T-helper 2 cell treated with Interferon-gamma antibody and Interleukin-4, amounts not matched to agents 5 μg/mL and 100 μg/mL, for 36 hours (primary cell): Measurements from ENCODE around the gene FBXO24.

ENCODE experiments used
- DNase-seq: peaks from one replicate; pipeline ENCODE4 v3.0.0; 2021; ENCODE audit warnings: low spot score
- H3K27ac Mint-ChIP-seq: one replicate; pipeline ENCODE4 v1.8.0; 2021; ENCODE audit warnings: mild to moderate bottlenecking, mixed read lengths
- H3K27me3 Mint-ChIP-seq: one replicate; pipeline ENCODE4 v1.8.0; 2021; ENCODE audit warnings: low read depth, mixed read lengths
- H3K36me3 Mint-ChIP-seq: one replicate; pipeline ENCODE4 v1.8.0; 2021; ENCODE audit warnings: low read depth, mixed read lengths
- H3K4me1 Mint-ChIP-seq: one replicate; pipeline ENCODE4 v1.8.0; 2021; ENCODE audit warnings: low read depth, mixed read lengths
- H3K4me3 Mint-ChIP-seq: one replicate; pipeline ENCODE4 v1.8.0; 2022; ENCODE audit warnings: mild to moderate bottlenecking, moderate library complexity, mixed read lengths
- H3K9me3 Mint-ChIP-seq: one replicate; pipeline ENCODE4 v1.8.0; 2021; ENCODE audit warnings: mixed read lengths

The FBXO24 gene

GRCh38 chr7:100603726-100604027 is 17.5 kb downstream of the FBXO24 start:
- Mint-ChIP-seq H3K4me1 (peaks cover 12% of the 10 kb centered on the region), H3K9me3 (no peaks in the 10 kb centered on the region), H3K36me3 (no peaks in the 10 kb centered on the region), H3K4me3 (peak overlapping the region; percentile 87), H3K27ac (peak overlapping the region; percentile 88), H3K27me3 (no peaks in the 10 kb centered on the region)
- no peak for DNase-seq

- Mint-ChIP-seq H3K27me3 (no peaks in the 10 kb centered on the region), H3K9me3 (no peaks in the 10 kb centered on the region), H3K36me3 (no peaks in the 10 kb centered on the region), H3K4me3 (peak overlapping the region; percentile 91), H3K4me1 (peaks cover 12% of the 10 kb centered on the region), H3K27ac (peak overlapping the region; percentile 88)
- DNase-seq, result peak; percentile 80
Measured at GRCh38 chr7:100604028-100604975, 18.2 kb downstream of the FBXO24 start.

DNA sequence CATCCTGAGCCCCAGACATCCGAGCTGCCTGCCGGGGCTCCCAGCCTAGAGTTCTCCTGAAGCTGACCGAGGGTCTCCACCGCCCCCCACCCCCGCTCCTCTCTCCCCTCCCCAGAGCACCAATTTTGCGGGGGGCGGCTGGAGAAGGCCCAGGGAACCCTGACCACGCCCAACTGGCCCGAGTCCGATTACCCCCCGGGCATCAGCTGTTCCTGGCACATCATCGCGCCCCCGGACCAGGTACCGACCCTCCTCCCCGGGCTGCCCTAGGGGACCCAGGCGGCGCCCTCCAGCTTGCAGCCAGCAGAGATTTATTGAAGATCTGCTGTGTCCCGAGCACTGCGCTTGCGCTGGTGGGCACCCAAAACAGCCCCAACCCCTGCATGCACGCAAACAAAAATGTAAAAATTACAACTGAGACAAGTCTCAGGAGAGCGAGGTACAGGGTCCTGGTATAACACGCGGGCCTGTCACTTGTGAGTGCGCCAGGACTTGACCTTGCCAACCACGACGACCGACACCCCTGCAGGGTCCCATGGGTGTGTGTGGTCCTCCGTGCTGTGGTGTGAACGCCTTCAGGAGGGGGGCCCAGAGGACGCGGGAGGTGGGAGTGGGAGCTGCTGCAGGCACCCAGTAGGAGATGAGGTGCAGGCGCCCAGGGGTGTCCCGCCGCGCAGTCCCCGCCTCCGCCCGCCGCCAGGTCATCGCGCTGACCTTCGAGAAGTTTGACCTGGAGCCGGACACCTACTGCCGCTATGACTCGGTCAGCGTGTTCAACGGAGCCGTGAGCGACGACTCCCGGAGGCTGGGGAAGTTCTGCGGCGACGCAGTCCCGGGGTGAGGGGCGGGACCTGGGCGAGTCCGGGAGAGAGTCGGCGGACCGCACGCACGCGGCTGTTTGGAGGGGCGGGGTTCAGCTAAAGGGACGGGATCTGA is 19.1 kb downstream of the FBXO24 start:
- peaks cover 12% of the 10 kb centered on the region for H3K4me1 Mint-ChIP-seq
- no peaks in the 10 kb centered on the region for H3K27me3 Mint-ChIP-seq
- DNase-seq, result peak; percentile 60
- peak overlapping the region; percentile 91 for H3K4me3 Mint-ChIP-seq
- no peaks in the 10 kb centered on the region for H3K36me3 Mint-ChIP-seq
- H3K9me3 Mint-ChIP-seq, result no peaks in the 10 kb centered on the region
- peak overlapping the region; percentile 75 for H3K27ac Mint-ChIP-seq

DNA sequence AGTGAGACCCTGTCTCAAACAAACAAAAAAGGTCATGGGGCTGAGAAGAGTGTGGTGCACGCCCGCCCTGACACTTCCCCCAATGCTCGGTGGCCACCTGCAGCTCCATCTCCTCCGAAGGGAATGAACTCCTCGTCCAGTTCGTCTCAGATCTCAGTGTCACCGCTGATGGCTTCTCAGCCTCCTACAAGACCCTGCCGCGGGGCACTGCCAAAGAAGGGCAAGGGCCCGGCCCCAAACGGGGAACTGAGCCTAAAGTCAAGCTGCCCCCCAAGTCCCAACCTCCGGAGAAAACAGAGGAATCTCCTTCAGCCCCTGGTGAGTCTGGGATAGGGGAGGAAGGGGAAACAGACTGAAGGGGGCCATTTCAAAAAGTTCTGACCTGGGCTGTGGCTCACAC is 20.2 kb downstream of the FBXO24 start:
- Mint-ChIP-seq H3K36me3 (no peaks in the 10 kb centered on the region), H3K4me3 (peak overlapping the region; percentile 91), H3K27ac (no peak overlapping the region), H3K9me3 (no peaks in the 10 kb centered on the region), H3K27me3 (no peaks in the 10 kb centered on the region), H3K4me1 (peaks cover 12% of the 10 kb centered on the region)
- DNase-seq, result no peak

DNA sequence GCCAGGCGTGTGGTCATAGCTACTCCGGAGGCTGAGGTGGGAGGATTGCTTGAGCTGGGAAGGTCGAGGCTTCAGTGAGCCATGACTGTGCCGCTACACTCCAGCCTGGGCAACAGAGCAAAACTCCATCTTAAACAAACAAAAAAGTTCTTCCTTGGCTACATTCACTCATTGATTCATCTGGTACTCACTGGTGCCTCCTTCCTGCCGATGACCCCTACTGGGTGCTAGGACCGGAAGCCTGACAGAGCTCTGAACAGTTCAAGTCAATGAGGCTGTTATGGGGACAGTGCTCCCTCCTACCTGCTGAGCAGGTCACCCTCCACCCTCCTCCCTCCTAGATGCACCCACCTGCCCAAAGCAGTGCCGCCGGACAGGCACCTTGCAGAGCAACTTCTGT is 21.0 kb downstream of the FBXO24 start:
- DNase-seq, result no peak
- H3K9me3 Mint-ChIP-seq, result no peaks in the 10 kb centered on the region
- no peaks in the 10 kb centered on the region for H3K36me3 Mint-ChIP-seq
- peaks cover 12% of the 10 kb centered on the region for H3K4me1 Mint-ChIP-seq
- no peak overlapping the region for H3K27ac Mint-ChIP-seq
- no peak overlapping the region for H3K4me3 Mint-ChIP-seq
- no peaks in the 10 kb centered on the region for H3K27me3 Mint-ChIP-seq

DNA sequence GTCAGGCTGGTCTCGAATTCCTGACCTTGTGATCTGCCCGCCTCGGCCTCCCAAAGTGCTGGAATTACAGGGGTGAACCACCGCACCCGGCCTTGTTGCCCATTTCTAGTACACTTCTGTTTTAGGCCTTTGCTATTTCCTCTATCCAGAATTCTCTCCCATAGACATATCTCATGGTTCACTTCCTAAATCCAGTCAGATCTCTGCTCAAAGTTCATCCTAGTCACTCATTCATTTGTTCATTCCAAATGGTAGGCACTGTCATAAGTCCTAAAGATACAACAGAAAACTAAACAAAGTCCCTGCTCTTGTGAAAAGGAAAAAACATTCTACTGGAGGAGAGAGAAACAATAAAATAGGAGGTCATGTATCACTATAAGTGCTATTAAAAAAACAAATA is 23.8 kb downstream of the FBXO24 start:
- H3K9me3 Mint-ChIP-seq, result no peaks in the 10 kb centered on the region
- H3K4me3 Mint-ChIP-seq, result peak overlapping the region; percentile 2
- H3K27ac Mint-ChIP-seq, result no peak overlapping the region
- H3K4me1 Mint-ChIP-seq, result peaks cover 17% of the 10 kb centered on the region
- DNase-seq, result no peak
- H3K36me3 Mint-ChIP-seq, result peaks cover 8% of the 10 kb centered on the region
- H3K27me3 Mint-ChIP-seq, result no peaks in the 10 kb centered on the region

DNA sequence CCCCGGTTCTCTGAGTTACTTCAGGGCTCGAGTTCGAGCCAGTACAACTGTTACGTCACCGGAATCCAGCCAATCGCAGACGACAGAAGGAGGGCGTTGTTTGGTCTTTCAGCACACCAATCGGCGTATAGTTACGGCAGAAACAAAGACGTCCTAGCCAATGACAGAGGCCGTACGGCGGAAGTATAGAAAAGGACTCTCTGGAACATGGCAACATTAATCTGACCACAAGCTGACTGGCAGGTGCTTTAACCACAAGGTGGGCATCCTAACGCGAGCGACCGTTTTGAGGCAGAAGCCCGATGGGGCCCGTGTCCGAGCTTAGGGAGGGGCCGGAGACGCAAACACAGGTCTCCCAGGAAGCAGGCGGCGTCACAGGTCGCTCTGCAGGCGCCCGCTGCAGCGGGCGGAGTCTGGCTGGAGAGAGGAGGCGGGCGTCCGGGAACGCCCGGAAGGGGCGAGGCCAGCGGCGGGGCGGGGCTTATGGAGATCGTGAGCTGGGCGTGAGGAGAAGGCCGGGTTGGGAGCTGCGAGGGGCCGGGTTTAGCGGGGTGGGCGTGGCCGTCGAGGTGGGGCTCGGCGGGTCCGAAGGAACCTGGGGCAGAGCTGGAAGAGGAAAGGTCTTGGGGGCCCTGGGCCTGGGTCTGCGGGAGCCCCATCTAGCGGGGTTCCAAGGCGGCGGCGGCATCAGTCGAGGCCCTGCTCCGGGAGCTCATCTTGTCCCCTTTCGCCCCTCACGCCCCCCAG is 26.0 kb downstream of the FBXO24 start, which contains the start of gene MOSPD3:
MOSPD3 (plus strand) TSS at position 558 of the 747 bp plus-strand sequence. CDS start 252 bp downstream, outside the sequence.
- H3K27me3 Mint-ChIP-seq, result no peaks in the 10 kb centered on the region
- peaks cover 10% of the 10 kb centered on the region for H3K4me1 Mint-ChIP-seq
- peak within 1 kb of the TSS; percentile 96 for H3K4me3 Mint-ChIP-seq
- peaks cover 17% of the 10 kb centered on the region for H3K36me3 Mint-ChIP-seq
- H3K27ac Mint-ChIP-seq, result peak within 1 kb of the TSS; percentile 100
- H3K9me3 Mint-ChIP-seq, result no peaks in the 10 kb centered on the region
- peak; percentile 98 for DNase-seq

GRCh38 chr7:100612730-100613390 is 26.7 kb downstream of the FBXO24 start:
- Mint-ChIP-seq H3K27me3 (no peaks in the 10 kb centered on the region), H3K4me3 (peak overlapping the region; percentile 96), H3K4me1 (peaks cover 10% of the 10 kb centered on the region), H3K9me3 (no peaks in the 10 kb centered on the region), H3K36me3 (peaks cover 17% of the 10 kb centered on the region), H3K27ac (peak overlapping the region; percentile 20)
- DNase-seq, result no peak

DNA sequence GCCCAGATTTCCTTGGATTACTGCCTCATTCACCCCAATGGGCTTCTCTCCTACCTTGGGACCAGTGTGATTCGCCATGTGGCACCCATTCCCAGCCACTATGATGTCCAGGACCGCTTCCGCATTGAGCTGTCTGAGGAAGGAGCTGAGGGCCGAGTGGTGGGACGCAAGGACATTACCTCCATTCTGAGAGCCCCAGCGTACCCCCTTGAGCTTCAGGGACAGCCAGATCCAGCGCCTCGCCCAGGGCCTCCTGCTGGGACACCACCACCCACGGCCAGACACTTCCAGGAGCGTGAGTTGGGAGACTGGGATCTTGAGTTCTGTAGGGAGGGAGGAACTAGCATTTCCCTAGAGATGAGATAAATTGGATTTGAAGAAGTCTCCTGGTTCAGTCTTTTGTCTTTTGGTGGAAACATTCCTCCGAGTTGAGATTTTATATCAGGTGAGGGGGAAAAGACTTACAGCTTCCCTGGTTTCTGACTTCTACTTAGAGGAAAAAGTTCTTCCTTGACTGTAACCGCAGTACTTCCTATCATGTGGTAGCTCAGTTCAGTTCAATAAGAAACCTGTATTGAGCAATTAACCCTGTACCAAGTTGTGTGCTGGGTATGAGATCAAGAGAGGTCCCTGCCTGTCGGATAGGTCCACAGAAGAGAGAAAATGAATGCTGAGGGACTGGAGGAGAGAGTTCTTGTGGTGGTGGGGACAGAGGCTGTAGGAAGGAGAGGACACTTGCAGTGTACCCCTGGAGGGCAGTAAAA is 27.5 kb downstream of the FBXO24 start:
- Mint-ChIP-seq H3K27me3 (no peaks in the 10 kb centered on the region), H3K27ac (peak overlapping the region; percentile 1), H3K4me3 (peak overlapping the region; percentile 68), H3K4me1 (peaks cover 10% of the 10 kb centered on the region), H3K9me3 (no peaks in the 10 kb centered on the region), H3K36me3 (peaks cover 17% of the 10 kb centered on the region)
- DNase-seq, result no peak

DNA sequence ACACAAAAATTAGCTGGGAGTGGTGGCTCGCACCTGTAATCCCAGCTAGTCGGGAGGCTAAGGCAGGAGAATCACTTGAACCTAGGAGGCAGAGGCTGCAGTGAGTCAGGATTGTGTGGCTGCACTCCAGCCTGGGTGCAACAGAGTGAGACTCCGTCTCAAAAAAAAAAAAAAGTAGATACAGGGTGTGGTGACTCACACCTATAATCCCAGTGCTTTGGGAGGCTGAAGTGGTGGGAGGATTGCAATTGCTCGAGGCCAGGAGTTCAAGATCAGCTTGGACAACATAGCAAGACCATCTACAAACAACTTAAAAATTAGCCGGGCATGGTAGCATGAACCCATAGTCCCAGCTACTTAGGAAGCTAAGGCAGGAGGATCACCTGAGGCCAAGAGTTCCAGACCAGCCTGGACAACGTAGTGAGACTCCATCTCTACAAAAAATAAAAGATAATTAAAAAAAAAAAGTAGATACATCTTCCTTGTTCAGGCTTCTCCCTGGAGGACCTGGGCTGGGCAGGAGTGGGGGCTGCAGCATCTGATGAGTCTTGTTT is 28.3 kb downstream of the FBXO24 start:
- Mint-ChIP-seq H3K4me1 (peaks cover 10% of the 10 kb centered on the region), H3K27ac (no peak overlapping the region), H3K27me3 (no peaks in the 10 kb centered on the region), H3K9me3 (no peaks in the 10 kb centered on the region), H3K4me3 (peak overlapping the region; percentile 68), H3K36me3 (peaks cover 17% of the 10 kb centered on the region)
- DNase-seq, result no peak

DNA sequence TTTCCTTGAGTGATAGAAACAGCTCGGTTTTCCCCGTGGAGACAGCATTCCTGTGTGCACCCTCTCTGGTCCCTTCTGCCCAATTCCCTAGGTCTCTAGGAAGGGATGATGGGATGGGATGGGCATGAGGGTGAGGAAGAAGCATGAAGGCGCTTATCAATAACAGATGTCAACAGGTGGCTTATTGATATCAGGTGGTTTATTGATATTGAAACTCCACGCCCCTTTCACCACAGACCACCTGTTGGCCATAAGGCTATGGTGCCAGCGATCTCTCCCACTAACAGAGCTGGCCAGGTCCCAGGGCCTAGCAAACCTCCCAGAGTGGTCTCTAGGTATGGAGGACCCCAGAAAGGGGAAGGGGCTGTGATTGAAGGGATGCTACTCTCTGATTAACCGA is 34.1 kb downstream of the FBXO24 start:
- H3K27ac Mint-ChIP-seq, result no peak overlapping the region
- peaks cover 20% of the 10 kb centered on the region for H3K4me1 Mint-ChIP-seq
- no peaks in the 10 kb centered on the region for H3K27me3 Mint-ChIP-seq
- no peak for DNase-seq
- H3K4me3 Mint-ChIP-seq, result no peak overlapping the region
- peaks cover 25% of the 10 kb centered on the region for H3K36me3 Mint-ChIP-seq
- no peaks in the 10 kb centered on the region for H3K9me3 Mint-ChIP-seq

DNA sequence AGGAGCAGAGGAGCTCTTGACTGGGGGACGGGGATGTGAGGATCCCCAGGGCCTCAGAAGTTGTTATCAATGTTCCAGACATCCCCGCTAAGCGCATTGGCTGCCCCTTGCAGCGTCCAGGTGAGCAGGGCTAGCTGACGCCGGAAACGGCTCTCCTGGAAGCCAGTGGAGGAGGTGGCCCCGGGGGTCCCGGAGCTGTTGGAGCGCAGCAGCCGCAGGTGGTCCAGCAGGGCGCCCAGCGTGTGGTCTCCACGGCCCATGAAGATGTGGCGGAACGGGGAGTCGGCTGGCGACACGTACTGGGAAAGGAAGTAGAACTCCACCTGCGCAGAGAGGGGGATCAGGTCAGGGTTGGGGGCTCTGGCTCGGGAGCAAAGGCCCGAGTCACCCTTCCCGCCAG is 34.7 kb downstream of the FBXO24 start:
- no peaks in the 10 kb centered on the region for H3K9me3 Mint-ChIP-seq
- H3K4me1 Mint-ChIP-seq, result peaks cover 24% of the 10 kb centered on the region
- H3K27me3 Mint-ChIP-seq, result no peaks in the 10 kb centered on the region
- H3K27ac Mint-ChIP-seq, result no peak overlapping the region
- peaks cover 22% of the 10 kb centered on the region for H3K36me3 Mint-ChIP-seq
- no peak for DNase-seq
- no peak overlapping the region for H3K4me3 Mint-ChIP-seq
